Superior temporal gyrus (tissue), 1 donor: ENCODE measurements around the gene EXD1.

Source experiments
- DNase-seq: peaks from one replicate; pipeline ENCODE4 v3.0.0-alpha.2; 2016; ENCODE audit errors: extremely low spot score

EXD1 gene

GRCh38 chr15:41231422-41232226, 1.1 kb upstream of the EXD1 start:
- peak; percentile 35 for DNase-seq

DNA sequence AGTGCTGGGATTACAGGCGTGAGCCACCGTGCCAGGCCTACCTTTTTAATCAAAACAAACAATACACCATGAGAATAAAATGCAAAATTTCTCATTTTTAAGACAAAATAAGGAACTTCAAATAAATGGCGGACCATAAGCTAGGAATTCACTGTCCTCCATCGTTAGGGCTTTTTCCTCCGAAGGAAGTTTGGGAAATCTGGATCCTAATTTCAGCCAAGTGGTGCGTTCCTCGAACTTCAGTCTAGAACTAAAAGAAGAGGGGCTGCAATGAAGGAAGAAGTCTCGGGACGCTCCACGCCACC, 260 bp downstream of the EXD1 start:
- no peak for DNase-seq

DNA sequence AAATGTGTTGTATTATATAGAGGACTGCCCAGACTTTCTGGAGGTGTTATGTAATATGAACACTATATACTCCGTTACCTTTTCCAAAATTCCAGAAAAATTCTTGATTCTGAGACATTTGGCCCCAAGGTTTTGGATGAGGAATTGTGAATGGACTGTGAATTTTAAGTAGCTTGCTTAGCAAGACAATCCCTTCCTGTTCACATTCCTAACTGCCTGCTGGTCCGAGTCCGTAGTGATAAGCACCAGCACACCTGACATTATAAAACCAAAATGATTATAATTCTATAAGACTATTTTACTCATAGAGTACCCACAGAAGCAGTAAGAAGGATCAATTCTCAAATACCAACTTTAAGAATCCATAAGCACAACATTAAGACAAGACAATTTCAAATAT, 11.2 kb downstream of the EXD1 start:
- no peak for DNase-seq

DNA sequence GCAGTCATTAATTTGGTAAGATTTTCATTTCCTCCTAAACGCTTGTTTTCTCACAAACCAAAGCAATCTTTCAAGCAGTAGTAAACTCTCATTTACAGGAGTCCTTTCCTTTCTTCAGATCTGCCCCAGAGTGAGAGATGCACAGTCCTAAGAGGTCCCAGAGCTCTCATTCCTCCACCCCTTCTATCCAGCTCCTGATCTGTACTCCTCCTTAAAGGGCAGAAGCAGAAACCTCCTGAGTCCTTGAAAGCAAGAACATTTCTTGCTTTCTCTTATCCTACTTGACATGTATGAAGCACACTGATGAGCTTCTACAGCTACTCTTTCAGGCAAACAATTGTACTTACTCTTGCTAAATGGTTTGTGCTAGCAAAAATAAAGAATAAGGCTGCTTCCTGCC, 11.7 kb downstream of the EXD1 start:
- DNase-seq = no peak

- DNase-seq = no peak
Measured at GRCh38 chr15:41215708-41216107, 14.8 kb downstream of the EXD1 start.

- DNase-seq = no peak
Measured at GRCh38 chr15:41207687-41208448, 22.7 kb downstream of the EXD1 start.

- DNase-seq = no peak
Measured at GRCh38 chr15:41205315-41205714, 25.2 kb downstream of the EXD1 start.

DNA sequence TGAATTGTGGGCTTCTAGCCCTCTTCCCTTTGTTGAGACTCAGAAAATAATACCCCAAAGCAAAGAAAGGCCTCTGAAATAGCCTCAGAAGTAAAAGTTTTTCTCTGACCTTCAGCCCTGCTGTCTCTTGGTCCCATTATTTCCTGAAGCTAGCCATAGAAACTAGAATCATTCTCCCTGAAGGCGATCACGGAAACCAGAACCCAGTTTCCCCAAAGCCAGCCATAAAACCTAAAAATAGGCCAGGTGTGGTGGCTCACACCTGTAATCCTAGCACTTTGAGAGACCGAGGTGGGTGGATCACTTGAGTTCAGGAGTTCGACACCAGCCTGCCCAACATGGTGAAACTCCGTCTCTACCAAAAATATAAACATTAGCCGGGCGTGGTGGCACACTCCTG, 27.2 kb downstream of the EXD1 start:
- no peak for DNase-seq

- no peak for DNase-seq
Measured at GRCh38 chr15:41199470-41199869, 31.1 kb downstream of the EXD1 start.

DNA sequence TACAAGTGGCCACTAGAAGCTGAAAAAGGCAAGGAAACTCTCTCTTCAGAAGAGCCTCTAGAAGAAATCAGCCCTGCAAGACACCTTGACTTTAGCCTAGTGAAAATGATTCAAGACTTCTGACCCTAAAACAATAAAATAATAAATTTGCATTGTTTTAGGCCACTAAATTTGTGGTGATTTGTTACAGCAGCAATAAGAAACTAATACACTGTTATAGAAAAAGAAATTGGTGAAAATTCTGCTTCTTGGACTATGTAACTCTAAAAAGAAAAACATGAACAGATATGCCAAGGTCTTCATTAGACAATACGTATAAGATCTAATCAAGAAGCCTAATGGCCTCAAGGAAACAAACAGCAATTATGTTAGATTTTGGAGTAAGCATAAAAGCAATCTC, 36.1 kb downstream of the EXD1 start:
- DNase-seq = no peak

GRCh38 chr15:41183581-41183980, 47.0 kb downstream of the EXD1 start:
- DNase-seq = no peak

DNA sequence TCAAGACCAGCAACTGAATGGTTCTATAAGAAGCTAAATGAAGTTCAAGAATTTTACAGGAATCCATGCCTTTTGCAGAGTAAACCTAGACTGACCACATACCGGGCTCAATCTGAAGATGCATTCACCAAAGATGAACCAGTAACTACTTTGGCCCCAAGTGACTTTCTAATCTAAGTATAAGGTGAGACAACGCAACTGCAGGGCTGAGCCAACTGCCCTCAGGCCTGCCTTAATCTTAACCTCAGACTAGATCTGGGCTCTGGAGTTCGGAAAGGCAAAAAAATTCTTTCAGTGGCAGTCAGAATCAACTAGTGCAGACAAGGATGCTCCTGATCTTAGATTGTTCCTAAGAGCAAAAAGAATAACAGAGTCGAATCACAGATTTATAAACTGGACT, 48.3 kb downstream of the EXD1 start:
- no peak for DNase-seq

- DNase-seq = no peak
Measured at GRCh38 chr15:41180206-41180789, 50.3 kb downstream of the EXD1 start.

GRCh38 chr15:41169781-41170180, 60.8 kb downstream of the EXD1 start:
- no peak for DNase-seq

DNA sequence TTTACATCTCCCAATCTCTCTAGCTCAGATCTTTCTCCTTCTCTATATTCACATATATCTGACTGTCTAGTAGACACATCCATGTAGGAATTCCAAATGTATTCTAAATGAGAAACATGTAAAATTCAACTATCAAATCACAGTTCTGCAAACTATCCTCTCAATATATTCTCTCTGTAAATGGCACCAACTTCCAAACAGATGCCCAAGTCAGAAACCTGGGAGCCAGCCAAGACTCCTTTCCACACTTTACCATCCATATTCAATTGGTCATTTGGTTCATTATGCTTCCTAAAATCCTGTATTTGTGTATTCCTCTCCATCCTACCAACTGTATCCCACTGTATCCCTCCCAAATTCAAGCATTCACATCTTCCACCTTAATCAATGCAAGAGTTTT, 61.5 kb downstream of the EXD1 start:
- no peak for DNase-seq

GRCh38 chr15:41161736-41162135, 68.8 kb downstream of the EXD1 start:
- DNase-seq = no peak

DNA sequence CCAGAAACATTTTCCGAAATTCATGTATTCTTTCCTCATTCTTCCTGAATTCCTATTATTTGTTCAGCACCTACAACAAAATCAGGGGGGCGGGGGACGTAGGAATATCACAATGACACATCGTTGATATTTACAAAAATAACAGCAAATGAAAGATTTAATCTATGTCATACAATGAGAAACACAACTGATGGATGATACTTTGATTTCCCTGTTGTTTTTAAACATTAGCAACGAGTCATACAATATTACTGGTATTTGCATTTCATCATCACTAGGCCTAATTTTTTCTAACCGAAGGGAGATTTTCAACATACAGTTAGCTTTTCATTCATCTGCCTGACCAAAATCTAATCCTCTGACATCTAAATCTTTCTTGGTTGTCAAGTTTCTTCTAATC, 69.2 kb downstream of the EXD1 start:
- DNase-seq = no peak

DNA sequence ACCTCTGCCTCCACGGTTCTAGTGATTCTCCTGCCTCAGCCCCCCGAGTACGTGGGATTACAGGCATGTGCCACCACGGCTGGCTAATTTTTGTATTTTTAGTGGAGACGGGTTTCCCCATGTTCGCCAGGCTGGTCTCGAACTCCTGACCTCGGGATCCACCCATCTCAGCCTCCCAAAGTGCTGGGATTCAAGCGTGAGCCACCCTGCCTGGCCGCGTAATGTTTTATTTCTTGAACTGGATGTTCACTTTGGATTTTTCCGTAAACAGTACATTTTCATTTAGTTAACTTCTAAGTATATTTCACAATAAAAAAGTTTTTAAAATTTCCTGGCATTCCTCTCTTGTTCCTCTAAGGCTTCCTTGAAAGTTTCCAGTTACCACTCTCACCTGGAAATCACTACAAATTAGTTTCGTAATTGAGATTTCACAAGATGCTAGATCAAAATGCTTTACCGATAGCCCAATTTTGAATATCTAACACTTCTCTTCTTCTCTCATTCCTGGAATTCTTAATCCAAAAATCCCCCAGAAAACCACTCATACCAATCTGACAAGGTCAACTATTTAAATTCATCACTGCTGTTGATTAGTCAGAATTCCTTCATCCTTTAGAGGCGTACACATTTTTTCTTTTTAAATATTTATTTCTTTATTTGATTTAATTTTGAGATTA, 69.8 kb downstream of the EXD1 start:
- DNase-seq = no peak

GRCh38 chr15:41154412-41154811, 76.1 kb downstream of the EXD1 start:
- no peak for DNase-seq

GRCh38 chr15:41153733-41154132, 76.8 kb downstream of the EXD1 start:
- no peak for DNase-seq

DNA sequence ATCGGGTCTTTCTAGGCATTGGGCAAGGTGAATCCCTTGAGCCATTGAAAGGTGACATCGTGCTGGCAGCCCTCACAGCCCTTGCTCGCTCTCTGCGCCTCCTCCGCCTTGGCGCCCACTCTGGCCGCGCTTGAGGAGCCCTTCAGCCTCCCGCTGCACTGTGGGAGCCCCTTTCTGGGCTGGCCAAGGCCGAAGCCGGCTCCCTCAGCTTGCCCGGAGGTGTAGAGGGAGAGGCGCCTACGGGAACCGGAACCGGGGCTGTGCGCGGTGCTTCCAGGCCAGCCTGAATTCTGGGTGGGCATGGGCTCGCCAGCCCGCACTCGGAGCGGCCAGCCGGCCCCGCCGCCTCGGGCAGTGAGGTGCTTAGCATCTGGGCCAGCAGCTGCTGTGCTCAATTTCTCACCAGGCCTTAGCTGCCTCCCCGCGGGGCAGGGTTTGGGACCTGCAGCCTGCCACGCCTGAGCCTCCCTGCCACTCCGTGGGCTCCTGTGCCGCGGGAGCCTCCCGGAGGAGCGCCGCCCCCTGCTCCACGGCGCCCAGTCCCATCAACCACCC, 79.0 kb downstream of the EXD1 start:
- no peak for DNase-seq

DNA sequence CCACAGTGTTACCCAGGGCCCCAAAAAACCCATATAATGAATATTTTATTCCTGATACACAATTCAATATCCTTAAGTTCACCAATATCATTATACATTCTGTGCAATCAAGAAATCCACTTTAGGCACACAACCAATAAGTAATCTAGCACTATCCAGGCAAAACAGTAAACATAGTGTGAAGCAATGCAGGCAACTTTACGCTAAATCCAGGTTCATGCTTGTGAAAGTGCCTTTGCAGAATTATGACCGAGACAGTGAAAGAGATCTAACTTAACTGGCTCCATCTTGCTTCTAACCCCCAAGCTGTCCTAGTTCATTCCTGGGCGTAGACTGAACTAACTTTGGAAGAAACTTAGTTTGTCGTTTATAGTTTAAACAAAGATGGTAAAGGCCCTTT, 80.3 kb downstream of the EXD1 start:
- no peak for DNase-seq
